HepG2 (cell line): ENCODE data around the gene ROM1. TPM values are rescaled to one million over a fixed set of nuclear protein-coding genes. Genes with fewer than 3 reads are reported as not detected.

Experiments
- ATAC-seq: fragments of 200-7000 bp; cut with Tn5 transposase; 3 replicates; pipeline ENCODE4 v1.9.1; 2020; ENCODE audit warnings: mild to moderate bottlenecking, moderate library complexity
- BruUV-seq: library from RNA; stranded (reverse); fragments of 400-500 nt; replicated peaks from 2 replicates; lab custom pipeline; 2021; lab: Mats Ljungman, UMichigan
- CTCF ChIA-PET: fragments of 300-600 bp; formaldehyde crosslinking; extraction: SDS; loops from one replicate; lab custom pipeline; 2021; ENCODE audit warnings: low total read pairs, inconsistent platforms, low intra/inter-chr PET ratio; lab: Yijun Ruan, JAX
- POLR2A ChIA-PET: fragments of 350-600 bp; sonication (Branson Sonifier 250); formaldehyde crosslinking; loops from one replicate; lab custom pipeline; 2020; ENCODE audit warnings: antibody characterized with exemption, inconsistent platforms; lab: Yijun Ruan, JAX
- DNase-seq: peaks from one replicate; pipeline ENCODE4 v3.0.0-alpha.2; 2015; ENCODE audit warnings: low spot score
- FAIRE-seq: peaks from 3 replicates; lab custom pipeline; 2011; peaks lifted over from hg19 to GRCh38; lab: Jason Lieb, UNC
- H2AFZ ChIP-seq: one replicate; pipeline ENCODE4 v1.6.1; 2011; ENCODE audit warnings: low read length, inconsistent platforms
- H3K27ac ChIP-seq: fragments of 300-600 bp; 3 replicates; pipeline ENCODE4 v1.8.0; 2011; ENCODE audit warnings: mixed run types, mild to moderate bottlenecking, mixed read lengths, low read length, inconsistent platforms; ENCODE audit not compliant: insufficient read depth; ENCODE audit errors: extremely low read length
- H3K27me3 ChIP-seq, 2 experiments: fragments of 200-600 bp in 1 of 2; 2 replicates in 1 of 2; 3 replicates in 1 of 2; pipeline versions ENCODE4 v1.6.0 to v1.8.0; 2011; ENCODE audit warnings: low read length in 2 of 2, mild to moderate bottlenecking in 2 of 2, moderate library complexity in 2 of 2, inconsistent platforms in 1 of 2; ENCODE audit not compliant: insufficient read depth in 2 of 2, control insufficient read depth in 1 of 2
- H3K36me3 ChIP-seq, 2 experiments: fragments of 200-600 bp in 1 of 2; replicated peaks in 1 of 2; 2 replicates in 1 of 2; 3 replicates in 1 of 2; pipeline versions ENCODE4 v1.5.1 to v1.8.0; 2011; ENCODE audit warnings: low read length in 2 of 2, inconsistent platforms in 1 of 2; ENCODE audit not compliant: insufficient read depth in 2 of 2, control insufficient read depth in 1 of 2
- H3K4me1 ChIP-seq: 2 replicates; pipeline ENCODE4 v1.5.1; 2012; ENCODE audit warnings: low read length, inconsistent platforms; ENCODE audit not compliant: insufficient read depth
- H3K4me2 ChIP-seq: 2 replicates; pipeline ENCODE4 v1.6.0; 2011; ENCODE audit warnings: low read depth, low read length, inconsistent platforms
- H3K4me3 ChIP-seq, 3 experiments: fragments of 200-600 bp in 1 of 3; sonication (generic), shearing (Covaris generic) in 1 of 3; replicated peaks in 1 of 3; 2 replicates each; pipeline ENCODE4 v1.5.1; 2011 to 2016; ENCODE audit warnings: low read length in 3 of 3, inconsistent platforms in 2 of 3, low read depth in 2 of 3, mild to moderate bottlenecking in 2 of 3, control low read depth in 1 of 3, mixed read lengths in 1 of 3; ENCODE audit not compliant: insufficient read depth in 1 of 3
- H3K79me2 ChIP-seq: one replicate; pipeline ENCODE4 v1.6.1; 2011; ENCODE audit warnings: low read length, inconsistent platforms; ENCODE audit not compliant: insufficient read depth
- H3K9ac ChIP-seq: 2 replicates; pipeline ENCODE4 v1.6.0; 2011; ENCODE audit warnings: mild to moderate bottlenecking, low read depth, low read length, inconsistent platforms; ENCODE audit not compliant: insufficient read depth
- H3K9me3 ChIP-seq: 2 replicates; pipeline ENCODE4 v1.5.1; 2012; ENCODE audit warnings: mild to moderate bottlenecking, low read length
- H4K20me1 ChIP-seq: 2 replicates; pipeline ENCODE4 v1.6.0; 2011; ENCODE audit warnings: inconsistent platforms, mild to moderate bottlenecking, low read length, moderate library complexity; ENCODE audit not compliant: insufficient read depth
- ELF3 ChIP-seq: IDR thresholded peaks from 2 replicates; pipeline ENCODE4 v1.6.1; 2016; ENCODE audit warnings: missing genetic modification reagents, missing compliant biosample characterization
- EP300 ChIP-seq, 3 experiments: sonication (generic) in 1 of 3; formaldehyde crosslinking in 1 of 3; IDR thresholded peaks; 2 replicates each; pipeline versions ENCODE4 v1.5.1 to v1.6.1; 2011 to 2020; ENCODE audit warnings: low read depth in 2 of 3, low read length in 2 of 3, borderline replicate concordance in 1 of 3, improper control_type of control experiment in 1 of 3, mild to moderate bottlenecking in 1 of 3, missing genetic modification reagents in 1 of 3, moderate library complexity in 1 of 3
- MZF1 ChIP-seq: sonication (generic); formaldehyde crosslinking; IDR thresholded peaks from 2 replicates; pipeline ENCODE4 v1.8.1; 2023; ENCODE audit warnings: mild to moderate bottlenecking, missing genetic modification reagents, borderline replicate concordance
- RBM39 ChIP-seq: fragments of 200-400 bp; formaldehyde crosslinking; IDR thresholded peaks from one replicate; pipeline ENCODE4 v1.6.1; 2018; ENCODE audit warnings: antibody characterized with exemption, mild to moderate bottlenecking, low read depth, low read length; ENCODE audit not compliant: poor library complexity, severe bottlenecking
- ZBTB7B ChIP-seq: sonication (generic); formaldehyde crosslinking; IDR thresholded peaks from 2 replicates; pipeline ENCODE4 v1.4.0; 2020; ENCODE audit warnings: missing genetic modification reagents
- ZNF10 ChIP-seq: sonication (generic); formaldehyde crosslinking; IDR thresholded peaks from 2 replicates; pipeline ENCODE4 v1.4.0; 2020; ENCODE audit warnings: mild to moderate bottlenecking, low read depth, missing genetic modification reagents, borderline replicate concordance
- ZNF670 ChIP-seq: sonication (generic); formaldehyde crosslinking; IDR thresholded peaks from 2 replicates; pipeline ENCODE4 v1.8.0; 2022; ENCODE audit warnings: mild to moderate bottlenecking, missing genetic modification reagents, borderline replicate concordance
- ZNF850 ChIP-seq: sonication (generic); formaldehyde crosslinking; conservative IDR thresholded peaks from 2 replicates; pipeline ENCODE4 v1.9.0; 2021; ENCODE audit warnings: mild to moderate bottlenecking, missing genetic modification reagents
- WGBS: methylation state at CpG from one replicate; pipeline ENCODE4 v1.1.6; 2017; ENCODE audit warnings: low lambda C conversion rate; 5-methylcytosine and 5-hydroxymethylcytosine counted together
- in situ Hi-C: cut with HindIII; loops from 2 replicates; pipeline ENCODE4 v1.10.0; 2017; ENCODE audit warnings: low pct_unique_long_range_greater_than_20kb; ENCODE audit not compliant: extremely low pct_ligation_motif_present
- intact Hi-C: fragments of 100-400 bp; cut with micrococcal nuclease; formaldehyde crosslinking; loops from one replicate; pipeline ENCODE4 v1.10.0; 2022; ENCODE audit not compliant: unreplicated experiment
- polyA plus RNA-seq, 8 experiments: library from polyadenylated mRNA; depleted of rRNA in 3 of 8; stranded (reverse) in 7 of 8; unstranded in 1 of 8; fragments of >200 nt; fragmentation: Illumina TruSeq in 4 of 8; extraction: Trizol in 4 of 8; gene quantifications; 2 replicates each; pipeline versions ENCODE4 v1.2.1 to v1.2.3, GENCODE V29; 2011 to 2016; ENCODE audit warnings: low read depth in 4 of 8, missing spikeins in 1 of 8, mixed read lengths in 1 of 8; ENCODE audit not compliant: insufficient read depth in 1 of 8
- total RNA-seq, 5 experiments: library from RNA; depleted of rRNA; stranded (reverse); fragments of >200 nt; fragmentation: Illumina TruSeq; extraction: Trizol; gene quantifications; 2 replicates each; pipeline ENCODE4 v1.2.3, GENCODE V29; 2016; ENCODE audit warnings: low read depth in 1 of 5
- TF ChIP-seq, protein P1 (sequence below): sonication (generic); formaldehyde crosslinking; IDR thresholded peaks from 2 replicates; pipeline ENCODE4 v1.4.0; 2020; ENCODE audit warnings: low read depth, missing genetic modification reagents
- TF ChIP-seq, protein P2 (sequence below): sonication (generic); formaldehyde crosslinking; conservative IDR thresholded peaks from 2 replicates; pipeline ENCODE4 v1.8.0; 2022; ENCODE audit warnings: mild to moderate bottlenecking, moderate library complexity, missing genetic modification reagents
- TF ChIP-seq, protein P3 (sequence below): sonication (generic); formaldehyde crosslinking; IDR thresholded peaks from 2 replicates; pipeline ENCODE4 v1.5.0; 2020; ENCODE audit warnings: missing genetic modification reagents

Gene ROM1
- total and polyA plus RNA-seq, 2 of the 13 experiments (the other 11 are each of a cell fraction or from before 2014, with no cell fraction given), result 1.2 to 2.4 TPM

DNA sequence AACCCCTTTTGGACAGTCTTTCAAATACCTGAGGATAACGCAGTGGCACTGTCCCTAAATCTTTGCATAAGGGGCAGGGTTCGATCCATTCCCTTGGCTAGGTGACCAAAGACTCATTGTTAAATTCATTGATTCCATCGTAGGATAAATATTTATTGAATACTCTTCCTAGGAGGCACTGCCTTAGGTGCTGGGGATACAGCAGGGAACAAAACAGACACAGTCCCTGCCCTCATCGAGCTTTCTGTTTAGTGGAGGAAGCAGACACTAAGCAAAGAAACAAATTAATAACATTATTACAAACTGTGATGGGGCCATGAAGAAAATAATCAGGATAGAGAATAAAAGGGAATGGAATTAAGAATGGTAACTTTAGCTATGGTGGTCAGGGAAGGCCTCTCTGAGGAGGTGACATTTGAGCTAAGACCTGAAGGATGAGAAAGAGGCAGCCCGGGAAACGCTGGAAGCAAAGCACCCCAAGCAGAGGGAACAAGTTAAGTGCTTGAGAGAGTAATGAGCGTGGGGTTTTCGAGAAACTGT is 8.0 kb downstream of the ROM1 start:
- intact Hi-C loops, result no loop called here

More for the DNA sequence above, 8.0 kb downstream of the ROM1 start:
- peaks cover 4% of the 10 kb centered on the region for H3K79me2 ChIP-seq
- DNase-seq (no peak), ATAC-seq (no peak), FAIRE-seq (no peak)
- in situ Hi-C loops, result no loop called here
- H3K9ac ChIP-seq, result peak overlapping the region; percentile 83
- H2AFZ ChIP-seq, result no peak overlapping the region
- H3K9me3 ChIP-seq, result no peaks in the 10 kb centered on the region
- 4% methylated on average over 8 of the region's 8 CpGs for WGBS
- POLR2A ChIA-PET, result interaction anchor here (0.8 to 4.5 kb wide), 22 partner anchors 10 to 235 kb away, joined by 3 to 80 read pairs (median 9); partner anchors contain the start of genes C11orf98, CSKMT, EEF1G and EML3
- peaks cover 5 to 11% of the 10 kb centered on the region in 2 experiments for H3K36me3 ChIP-seq
- CTCF ChIA-PET, result interaction anchor here (1.9 kb wide), 1 partner anchor 9 kb away, joined by 6 read pairs; the partner anchor contains the start of genes EML3 and ROM1
- H4K20me1 ChIP-seq, result no peaks in the 10 kb centered on the region
- peaks cover 21% of the 10 kb centered on the region for H3K4me1 ChIP-seq
- no TSS peak for BruUV-seq
- TF ChIP-seq RBM39 (no peak), ZNF670 (CRISPR knock-in tag) (no peak), ELF3 (CRISPR knock-in tag) (no peak), ZNF10 (CRISPR knock-in tag) (no peak), ZBTB7B (CRISPR knock-in tag) (0 out of 2 replicates have a peak, but pooled peaks have one; percentile 6), ZNF850 (CRISPR knock-in tag) (0 out of 2 replicates have a peak, but pooled peaks have one; percentile 6), EP300 (IDR thresholded peaks at IDR 0.05; ENCODE audit: low read depth in 2 of 2, low read length in 2 of 2) (no peak), EP300 (CRISPR knock-in tag; IDR thresholded peaks at IDR 0.05; ENCODE audit: borderline replicate concordance) (no peak), MZF1 (CRISPR knock-in tag) (no peak)
- TF ChIP-seq, protein P1, sequence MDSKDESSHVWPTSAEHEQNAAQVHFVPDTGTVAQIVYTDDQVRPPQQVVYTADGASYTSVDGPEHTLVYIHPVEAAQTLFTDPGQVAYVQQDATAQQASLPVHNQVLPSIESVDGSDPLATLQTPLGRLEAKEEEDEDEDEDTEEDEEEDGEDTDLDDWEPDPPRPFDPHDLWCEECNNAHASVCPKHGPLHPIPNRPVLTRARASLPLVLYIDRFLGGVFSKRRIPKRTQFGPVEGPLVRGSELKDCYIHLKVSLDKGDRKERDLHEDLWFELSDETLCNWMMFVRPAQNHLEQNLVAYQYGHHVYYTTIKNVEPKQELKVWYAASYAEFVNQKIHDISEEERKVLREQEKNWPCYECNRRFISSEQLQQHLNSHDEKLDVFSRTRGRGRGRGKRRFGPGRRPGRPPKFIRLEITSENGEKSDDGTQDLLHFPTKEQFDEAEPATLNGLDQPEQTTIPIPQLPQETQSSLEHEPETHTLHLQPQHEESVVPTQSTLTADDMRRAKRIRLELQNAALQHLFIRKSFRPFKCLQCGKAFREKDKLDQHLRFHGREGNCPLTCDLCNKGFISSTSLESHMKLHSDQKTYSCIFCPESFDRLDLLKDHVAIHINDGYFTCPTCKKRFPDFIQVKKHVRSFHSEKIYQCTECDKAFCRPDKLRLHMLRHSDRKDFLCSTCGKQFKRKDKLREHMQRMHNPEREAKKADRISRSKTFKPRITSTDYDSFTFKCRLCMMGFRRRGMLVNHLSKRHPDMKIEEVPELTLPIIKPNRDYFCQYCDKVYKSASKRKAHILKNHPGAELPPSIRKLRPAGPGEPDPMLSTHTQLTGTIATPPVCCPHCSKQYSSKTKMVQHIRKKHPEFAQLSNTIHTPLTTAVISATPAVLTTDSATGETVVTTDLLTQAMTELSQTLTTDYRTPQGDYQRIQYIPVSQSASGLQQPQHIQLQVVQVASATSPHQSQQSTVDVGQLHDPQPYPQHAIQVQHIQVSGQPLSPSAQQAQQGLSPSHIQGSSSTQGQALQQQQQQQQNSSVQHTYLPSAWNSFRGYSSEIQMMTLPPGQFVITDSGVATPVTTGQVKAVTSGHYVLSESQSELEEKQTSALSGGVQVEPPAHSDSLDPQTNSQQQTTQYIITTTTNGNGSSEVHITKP (CRISPR knock-in tag), result no peak
- TF ChIP-seq, protein P2, sequence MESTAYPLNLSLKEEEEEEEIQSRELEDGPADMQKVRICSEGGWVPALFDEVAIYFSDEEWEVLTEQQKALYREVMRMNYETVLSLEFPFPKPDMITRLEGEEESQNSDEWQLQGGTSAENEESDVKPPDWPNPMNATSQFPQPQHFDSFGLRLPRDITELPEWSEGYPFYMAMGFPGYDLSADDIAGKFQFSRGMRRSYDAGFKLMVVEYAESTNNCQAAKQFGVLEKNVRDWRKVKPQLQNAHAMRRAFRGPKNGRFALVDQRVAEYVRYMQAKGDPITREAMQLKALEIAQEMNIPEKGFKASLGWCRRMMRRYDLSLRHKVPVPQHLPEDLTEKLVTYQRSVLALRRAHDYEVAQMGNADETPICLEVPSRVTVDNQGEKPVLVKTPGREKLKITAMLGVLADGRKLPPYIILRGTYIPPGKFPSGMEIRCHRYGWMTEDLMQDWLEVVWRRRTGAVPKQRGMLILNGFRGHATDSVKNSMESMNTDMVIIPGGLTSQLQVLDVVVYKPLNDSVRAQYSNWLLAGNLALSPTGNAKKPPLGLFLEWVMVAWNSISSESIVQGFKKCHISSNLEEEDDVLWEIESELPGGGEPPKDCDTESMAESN (CRISPR knock-in tag), result peak; percentile 66
- TF ChIP-seq, protein P3, sequence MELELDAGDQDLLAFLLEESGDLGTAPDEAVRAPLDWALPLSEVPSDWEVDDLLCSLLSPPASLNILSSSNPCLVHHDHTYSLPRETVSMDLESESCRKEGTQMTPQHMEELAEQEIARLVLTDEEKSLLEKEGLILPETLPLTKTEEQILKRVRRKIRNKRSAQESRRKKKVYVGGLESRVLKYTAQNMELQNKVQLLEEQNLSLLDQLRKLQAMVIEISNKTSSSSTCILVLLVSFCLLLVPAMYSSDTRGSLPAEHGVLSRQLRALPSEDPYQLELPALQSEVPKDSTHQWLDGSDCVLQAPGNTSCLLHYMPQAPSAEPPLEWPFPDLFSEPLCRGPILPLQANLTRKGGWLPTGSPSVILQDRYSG (CRISPR knock-in tag), result no peak
- H3K4me3 ChIP-seq, result peak overlapping the region; percentile 74 to 90 (median 81)
- peak overlapping the region; percentile 93 for H3K4me2 ChIP-seq
- peak overlapping the region; percentile 72 for H3K27ac ChIP-seq
- H3K27me3 ChIP-seq, result no peaks in the 10 kb centered on the region; a peak in 1 of 5 replicates
